Activated CD8-positive, alpha-beta memory T cell treated with anti-CD3 and anti-CD28 coated beads, Interleukin-2, amount 10 ng/mL, durations not matched to agents 7 days and 5 days (primary cell): ENCODE data around the gene CLN6. TPM values are rescaled to one million over a fixed set of nuclear protein-coding genes. Genes with fewer than 3 reads are reported as not detected.
A peak's percentile ranks its signal among the peaks of the same experiment; 100 is the strongest.

ENCODE experiments used
- ATAC-seq: fragments of 150-1000 bp; cut with Tn5 transposase; one replicate; pipeline ENCODE4 v1.10.0; 2021; ENCODE audit warnings: moderate library complexity
- CTCF ChIA-PET: fragments of 350-600 bp; sonication (Branson Sonifier 250); formaldehyde crosslinking; loops from one replicate; lab custom pipeline; 2021; ENCODE audit warnings: antibody characterized with exemption; lab: Charles Lee
- DNase-seq: peaks from one replicate; pipeline ENCODE4 v3.0.0-alpha.2; 2020
- H3K27ac Mint-ChIP-seq: one replicate; pipeline ENCODE4 v1.8.0; 2021; ENCODE audit warnings: mild to moderate bottlenecking, mixed read lengths
- H3K27me3 Mint-ChIP-seq: one replicate; pipeline ENCODE4 v1.8.0; 2021; ENCODE audit warnings: mixed read lengths
- H3K36me3 Mint-ChIP-seq: one replicate; pipeline ENCODE4 v1.8.0; 2021; ENCODE audit warnings: mild to moderate bottlenecking, mixed read lengths
- H3K4me1 Mint-ChIP-seq: one replicate; pipeline ENCODE4 v1.8.0; 2021; ENCODE audit warnings: mixed read lengths
- H3K4me3 Mint-ChIP-seq: one replicate; pipeline ENCODE4 v1.8.0; 2021; ENCODE audit warnings: mild to moderate bottlenecking, moderate library complexity, mixed read lengths
- H3K9me3 Mint-ChIP-seq: one replicate; pipeline ENCODE4 v1.8.0; 2022; ENCODE audit warnings: low read depth, mixed read lengths
- total RNA-seq, 2 experiments: library from RNA; stranded (reverse); gene quantifications; one replicate each; pipeline ENCODE4 v1.2.3, GENCODE V29; 2021

CLN6 gene
- 10 to 100 TPM; 60.2 to 64.6 TPM for total RNA-seq

DNA sequence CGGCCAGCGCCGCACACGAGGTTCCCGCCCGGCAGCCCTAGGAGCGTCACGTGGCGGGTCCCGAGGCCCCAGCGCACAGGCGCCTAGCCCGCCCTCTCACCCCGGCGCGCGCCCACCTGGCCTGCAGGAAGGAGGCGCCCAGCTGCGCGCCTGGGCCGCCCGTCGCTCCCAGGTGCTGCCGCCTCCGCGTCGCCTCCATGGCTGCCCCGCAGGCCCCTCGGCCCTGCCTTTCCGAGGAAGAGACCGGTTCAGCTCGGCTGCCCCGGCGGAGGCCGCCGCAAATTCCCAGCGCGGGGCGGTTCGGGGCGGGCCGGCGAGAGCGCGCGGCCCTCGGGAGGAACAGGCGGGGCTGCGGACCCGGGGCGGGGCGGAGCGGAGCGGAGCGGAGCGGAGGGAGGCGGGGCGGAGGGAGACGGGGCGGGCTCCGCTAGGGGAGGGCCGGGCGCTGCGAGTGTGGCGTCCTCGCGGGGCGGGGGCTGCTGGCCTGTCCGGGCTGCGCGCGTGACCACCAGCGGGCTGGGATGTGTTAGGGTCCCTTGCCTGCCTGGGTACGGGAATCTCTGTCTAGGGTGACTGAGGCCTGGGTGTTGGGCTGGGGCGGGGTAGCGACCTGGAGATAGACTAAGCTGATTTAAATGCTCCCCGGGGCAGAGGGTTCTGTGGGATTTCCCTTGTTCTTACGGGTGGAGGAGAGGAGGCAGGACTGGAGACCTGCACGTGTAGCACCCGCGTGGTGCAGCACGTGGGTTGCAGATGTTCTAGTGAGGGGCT, at the start of gene CLN6:
TSS of gene CLN6 (minus strand) at position 343 of the 771 bp plus-strand sequence. CDS start at position 199, 144 bp downstream.
- no peaks in the 10 kb centered on the region for H3K9me3 Mint-ChIP-seq
- H3K4me3 Mint-ChIP-seq: peak within 1 kb of the TSS; percentile 93
- H3K27ac Mint-ChIP-seq: peak within 1 kb of the TSS; percentile 79
- CTCF ChIA-PET: interaction anchor here (1.1 to 3.3 kb wide), 2 partner anchors 23 to 366 kb away, joined by 3 to 12 read pairs; no protein-coding TSS in a partner anchor
- H3K4me1 Mint-ChIP-seq: peaks cover 39% of the 10 kb centered on the region
- peaks cover 5% of the 10 kb centered on the region for H3K27me3 Mint-ChIP-seq
- H3K36me3 Mint-ChIP-seq: peaks cover 14% of the 10 kb centered on the region
- peak; percentile 88 for ATAC-seq
- DNase-seq: peak; percentile 90

DNA sequence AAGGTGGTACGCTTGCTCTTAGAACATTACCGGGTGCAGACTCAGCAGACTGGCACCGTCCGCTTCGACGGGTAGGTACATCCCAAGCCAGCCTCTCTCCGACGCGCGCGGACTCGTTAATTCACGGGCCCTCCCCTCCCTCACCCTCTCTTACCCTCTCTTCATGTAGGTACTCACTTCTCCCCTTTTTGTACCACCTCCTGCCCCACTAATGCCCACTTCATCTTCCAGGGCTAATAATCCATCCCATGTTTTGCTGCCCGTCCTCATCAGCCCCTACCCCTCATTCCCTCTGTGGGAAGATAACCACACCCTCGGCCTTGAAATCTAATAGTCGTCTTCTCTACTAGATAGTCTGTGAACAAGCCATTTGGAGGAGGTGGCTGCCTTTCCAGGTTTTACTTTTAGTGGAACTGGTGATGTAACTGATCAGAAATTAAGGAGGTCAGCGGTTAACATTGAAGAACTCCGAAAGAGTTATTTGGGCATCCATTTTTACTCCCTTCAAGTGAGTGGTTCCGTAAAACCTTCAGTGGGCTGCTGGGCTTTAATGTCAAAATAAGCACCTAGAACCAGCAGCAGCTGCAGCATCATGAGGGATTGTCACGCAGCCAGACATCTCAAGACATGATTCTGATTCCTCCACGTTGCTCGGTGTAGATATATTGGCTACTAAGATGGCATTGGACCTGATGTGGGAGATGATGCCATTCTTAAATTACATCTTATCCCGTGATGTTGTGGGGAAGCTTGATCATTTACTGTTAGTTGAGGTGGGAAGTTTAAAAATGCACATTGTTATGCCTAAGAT, 49.3 kb upstream of the CLN6 start:
- CTCF ChIA-PET: interaction anchor here (1.9 to 4.1 kb wide), 2 partner anchors 26 to 27 kb away, joined by 6 to 25 read pairs; no protein-coding TSS in a partner anchor
- H3K27me3 Mint-ChIP-seq: no peaks in the 10 kb centered on the region
- H3K9me3 Mint-ChIP-seq: no peaks in the 10 kb centered on the region
- DNase-seq (no peak), ATAC-seq (no peak)
- H3K4me3 Mint-ChIP-seq: peak overlapping the region; percentile 92
- peak overlapping the region; percentile 91 for H3K27ac Mint-ChIP-seq
- H3K36me3 Mint-ChIP-seq: peaks cover 8% of the 10 kb centered on the region
- H3K4me1 Mint-ChIP-seq: peaks cover 48% of the 10 kb centered on the region

DNA sequence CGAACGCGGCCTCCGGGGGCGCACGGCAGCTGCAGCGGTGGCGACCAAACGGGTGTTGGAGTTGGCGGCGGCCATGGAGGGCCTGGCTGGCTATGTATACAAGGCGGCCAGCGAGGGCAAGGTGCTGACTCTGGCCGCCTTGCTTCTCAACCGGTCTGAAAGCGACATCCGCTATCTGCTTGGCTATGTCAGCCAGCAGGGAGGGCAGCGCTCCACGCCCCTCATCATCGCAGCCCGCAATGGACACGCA, 48.7 kb upstream of the CLN6 start:
- Mint-ChIP-seq H3K4me1 (peaks cover 46% of the 10 kb centered on the region), H3K36me3 (peaks cover 7% of the 10 kb centered on the region), H3K27ac (peak overlapping the region; percentile 91), H3K4me3 (peak overlapping the region; percentile 92), H3K27me3 (no peaks in the 10 kb centered on the region), H3K9me3 (no peaks in the 10 kb centered on the region)
- DNase-seq (peak; percentile 84), ATAC-seq (no peak)
- CTCF ChIA-PET: interaction anchor here (1.0 to 4.1 kb wide), 5 partner anchors 12 to 48 kb away, joined by 3 to 25 read pairs (median 3); no protein-coding TSS in a partner anchor

DNA sequence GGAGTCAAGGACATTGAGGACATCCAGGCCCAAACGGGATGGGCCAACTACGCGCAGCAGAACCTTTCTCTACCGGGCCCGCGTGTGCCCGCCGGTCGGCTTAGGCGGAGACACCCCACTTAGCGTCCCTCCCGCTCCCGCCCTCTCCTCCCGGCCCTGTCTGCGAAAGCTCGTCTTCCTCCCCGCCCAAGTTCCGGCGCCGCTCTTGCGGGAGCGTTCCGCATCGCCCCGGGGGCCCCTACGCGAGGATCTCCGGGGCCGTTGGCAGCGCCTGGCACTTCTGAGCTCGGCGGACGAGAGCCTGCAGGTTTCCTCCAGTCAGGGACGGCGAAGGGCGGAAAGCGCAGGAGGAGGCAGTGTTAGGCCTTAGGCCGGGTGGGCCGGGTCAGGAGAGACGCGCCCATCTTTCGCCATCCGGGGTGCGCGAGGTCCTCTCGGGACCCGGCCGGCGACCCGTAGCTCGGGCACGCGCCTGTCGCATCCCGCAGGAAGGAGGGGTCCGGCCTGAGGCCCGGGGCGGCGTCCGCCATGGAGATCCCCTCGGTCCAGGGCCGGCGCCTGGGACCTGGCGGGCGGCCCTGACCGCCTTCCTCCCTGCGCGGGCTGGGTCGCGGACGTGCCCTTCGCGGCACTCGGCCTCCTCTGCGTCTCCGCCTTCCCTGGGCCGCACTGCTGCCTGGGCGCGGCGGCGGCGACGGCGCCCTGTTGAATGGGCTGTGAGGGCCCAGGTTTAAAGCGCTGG, 48.2 kb upstream of the CLN6 start, which contains the start of gene FEM1B:
TSS of gene FEM1B (plus strand) at position 143 of the 742 bp plus-strand sequence. CDS start 673 bp downstream, outside the sequence.
- DNase-seq: peak; percentile 93
- Mint-ChIP-seq H3K27me3 (no peaks in the 10 kb centered on the region), H3K4me1 (peaks cover 46% of the 10 kb centered on the region), H3K27ac (peak within 1 kb of the TSS; percentile 95), H3K9me3 (no peaks in the 10 kb centered on the region), H3K36me3 (peaks cover 7% of the 10 kb centered on the region), H3K4me3 (peak within 1 kb of the TSS; percentile 92)
- CTCF ChIA-PET: interaction anchor here (1.0 to 4.1 kb wide), 7 partner anchors 13 to 49 kb away, joined by 3 to 25 read pairs (median 4); no protein-coding TSS in a partner anchor
- peak; percentile 85 for ATAC-seq

DNA sequence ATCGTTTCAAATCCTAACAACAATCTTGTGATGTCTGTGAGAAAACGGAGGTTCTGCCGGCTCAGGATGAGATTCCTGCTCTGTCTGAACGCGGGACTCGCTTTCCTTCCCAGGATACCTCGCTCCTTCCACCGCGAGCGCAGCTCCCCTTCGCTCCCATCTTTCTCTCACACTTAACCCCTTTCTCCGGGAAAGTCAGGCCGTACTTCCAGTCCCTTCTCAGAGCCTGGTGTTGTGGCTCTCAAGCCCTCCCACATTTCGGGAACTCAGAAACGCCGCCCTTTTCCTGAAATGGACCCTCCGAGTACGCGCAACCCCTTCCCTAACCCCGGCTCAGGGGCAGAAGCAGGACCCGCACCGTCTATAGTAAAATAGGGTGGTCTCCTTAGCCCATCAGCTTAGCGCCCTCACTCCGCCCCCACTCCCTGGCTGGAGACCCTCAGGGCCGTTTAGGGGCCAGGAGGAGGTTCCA, 47.6 kb upstream of the CLN6 start:
- CTCF ChIA-PET: interaction anchor here (0.6 to 4.1 kb wide), 10 partner anchors 13 to 49 kb away, joined by 3 to 25 read pairs (median 4); no protein-coding TSS in a partner anchor
- ATAC-seq (peak; percentile 16), DNase-seq (no peak)
- Mint-ChIP-seq H3K27ac (peak overlapping the region; percentile 95), H3K36me3 (peaks cover 7% of the 10 kb centered on the region), H3K9me3 (no peaks in the 10 kb centered on the region), H3K4me1 (peaks cover 42% of the 10 kb centered on the region), H3K4me3 (peak overlapping the region; percentile 92), H3K27me3 (no peaks in the 10 kb centered on the region)

DNA sequence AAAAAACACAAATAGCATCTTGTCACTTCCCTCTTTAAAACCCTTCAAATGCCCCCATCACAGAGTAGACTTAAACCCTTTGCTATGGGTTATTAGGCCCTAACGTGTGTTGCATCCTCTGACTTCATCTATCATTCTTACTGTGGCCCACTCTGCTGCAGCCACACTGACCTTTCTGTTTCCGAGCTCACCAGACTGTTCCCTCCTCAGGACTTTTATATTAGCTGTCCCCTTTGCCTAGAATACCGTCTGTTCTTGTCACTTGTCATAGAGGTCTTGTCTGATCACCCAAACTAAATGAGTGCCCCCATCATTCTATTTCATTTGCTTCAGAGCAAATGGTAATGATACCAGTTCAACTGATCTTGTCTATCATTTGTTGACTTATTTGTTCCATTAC, 47.1 kb upstream of the CLN6 start:
- Mint-ChIP-seq H3K9me3 (no peaks in the 10 kb centered on the region), H3K27ac (peak overlapping the region; percentile 95), H3K4me3 (peak overlapping the region; percentile 92), H3K36me3 (peaks cover 7% of the 10 kb centered on the region), H3K4me1 (peaks cover 37% of the 10 kb centered on the region), H3K27me3 (no peaks in the 10 kb centered on the region)
- ATAC-seq (no peak), DNase-seq (no peak)
- CTCF ChIA-PET: interaction anchor here (0.6 to 4.1 kb wide), 6 partner anchors 12 to 32 kb away, joined by 3 to 25 read pairs (median 4); no protein-coding TSS in a partner anchor

DNA sequence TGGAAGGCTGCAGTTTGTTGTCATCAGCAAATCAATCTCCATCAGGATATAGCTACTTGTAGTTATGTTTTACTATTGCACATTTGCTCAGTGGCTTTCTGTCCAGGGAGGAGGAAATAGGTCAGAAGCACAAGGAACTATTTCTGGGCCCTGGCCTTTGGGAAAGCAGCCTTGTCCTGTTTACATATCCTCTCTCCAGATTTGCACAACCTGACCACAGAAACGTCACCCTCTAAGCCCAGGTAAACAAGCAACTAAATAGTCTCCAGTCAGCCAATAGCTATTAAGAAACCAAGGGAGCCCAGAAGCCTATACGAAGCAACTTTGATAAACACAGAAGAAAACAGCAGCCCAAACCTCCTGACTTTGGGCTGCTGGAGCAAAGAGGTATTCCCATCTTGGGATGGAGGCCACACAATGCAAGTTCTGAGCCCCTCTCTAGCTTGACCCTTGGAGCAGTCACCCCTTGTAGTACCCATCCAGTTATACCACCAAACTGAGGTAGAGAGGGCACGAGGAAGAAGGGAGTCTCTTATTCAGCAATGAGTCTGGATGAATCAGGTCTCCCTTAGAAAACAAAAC, 45.7 kb upstream of the CLN6 start:
- Mint-ChIP-seq H3K4me3 (no peak overlapping the region), H3K27me3 (no peaks in the 10 kb centered on the region), H3K4me1 (peaks cover 24% of the 10 kb centered on the region), H3K9me3 (no peaks in the 10 kb centered on the region), H3K36me3 (peaks cover 4% of the 10 kb centered on the region), H3K27ac (no peak overlapping the region)
- DNase-seq: no peak
- no peak for ATAC-seq
- CTCF ChIA-PET: interaction anchor here (1.7 kb wide), 1 partner anchor 31 kb away, joined by 5 read pairs; no protein-coding TSS in a partner anchor

DNA sequence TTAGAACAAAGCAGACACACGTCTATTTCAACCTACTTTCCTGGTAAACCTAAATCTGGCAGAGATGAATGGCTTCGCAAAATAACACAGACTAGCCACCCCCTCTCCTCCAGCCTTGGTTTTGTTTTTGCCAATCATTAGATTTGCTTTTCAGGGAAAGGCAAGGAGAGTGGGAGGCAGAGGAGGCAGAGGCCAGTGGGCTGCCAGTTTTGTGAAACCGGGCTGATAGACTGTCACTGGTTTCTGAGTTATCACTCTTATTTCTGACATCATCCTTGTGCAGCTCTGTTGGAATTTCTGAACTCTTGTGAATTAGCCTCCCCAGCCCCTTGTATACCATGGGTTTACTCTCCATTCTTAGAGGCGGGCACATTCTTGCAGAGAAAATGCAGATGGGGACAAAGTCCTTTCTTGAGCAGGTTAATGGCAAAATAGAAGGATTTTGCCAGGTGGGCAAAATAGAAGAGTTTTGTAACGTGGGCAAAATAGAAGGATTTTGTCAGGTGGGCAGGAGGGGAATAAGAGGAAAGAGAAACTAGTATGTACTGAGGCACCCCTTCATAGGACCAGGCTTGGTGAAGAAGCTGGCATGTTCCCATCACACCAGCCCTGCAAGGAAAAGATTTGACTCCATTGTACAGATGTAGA, 44.8 kb upstream of the CLN6 start:
- Mint-ChIP-seq H3K9me3 (no peaks in the 10 kb centered on the region), H3K4me3 (no peak overlapping the region), H3K27ac (no peak overlapping the region), H3K36me3 (no peaks in the 10 kb centered on the region), H3K27me3 (no peaks in the 10 kb centered on the region), H3K4me1 (peaks cover 15% of the 10 kb centered on the region)
- ATAC-seq (no peak), DNase-seq (no peak)
- CTCF ChIA-PET: interaction anchor here (1.7 kb wide), 1 partner anchor 32 kb away, joined by 5 read pairs; no protein-coding TSS in a partner anchor

DNA sequence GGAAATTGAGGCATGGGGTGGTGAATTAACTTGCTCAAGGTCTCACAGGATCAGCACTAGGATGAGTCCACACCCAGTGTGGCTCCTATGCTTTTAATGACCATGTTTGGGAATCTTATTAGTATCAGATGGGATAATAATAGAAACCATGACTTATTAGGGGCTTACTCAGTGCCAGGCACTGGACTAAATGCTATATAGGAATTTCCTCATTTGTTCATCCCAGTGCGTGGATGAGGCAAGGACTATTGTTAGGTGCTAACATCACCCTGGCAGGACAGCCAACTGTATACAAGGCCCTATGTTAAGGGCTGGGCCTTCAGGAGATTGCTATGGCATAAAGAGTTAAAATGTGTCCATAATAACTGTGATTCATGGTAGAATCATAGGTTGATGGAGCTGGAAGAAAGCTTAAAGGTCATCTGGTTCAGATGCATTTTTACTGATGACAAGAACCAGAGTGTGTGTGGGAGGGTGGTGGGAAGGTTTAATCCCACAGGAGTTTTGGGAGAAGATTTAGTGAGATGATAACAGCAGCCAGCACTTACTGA, 43.3 kb upstream of the CLN6 start:
- no peak for ATAC-seq
- Mint-ChIP-seq H3K4me3 (no peak overlapping the region), H3K27ac (no peak overlapping the region)

DNA sequence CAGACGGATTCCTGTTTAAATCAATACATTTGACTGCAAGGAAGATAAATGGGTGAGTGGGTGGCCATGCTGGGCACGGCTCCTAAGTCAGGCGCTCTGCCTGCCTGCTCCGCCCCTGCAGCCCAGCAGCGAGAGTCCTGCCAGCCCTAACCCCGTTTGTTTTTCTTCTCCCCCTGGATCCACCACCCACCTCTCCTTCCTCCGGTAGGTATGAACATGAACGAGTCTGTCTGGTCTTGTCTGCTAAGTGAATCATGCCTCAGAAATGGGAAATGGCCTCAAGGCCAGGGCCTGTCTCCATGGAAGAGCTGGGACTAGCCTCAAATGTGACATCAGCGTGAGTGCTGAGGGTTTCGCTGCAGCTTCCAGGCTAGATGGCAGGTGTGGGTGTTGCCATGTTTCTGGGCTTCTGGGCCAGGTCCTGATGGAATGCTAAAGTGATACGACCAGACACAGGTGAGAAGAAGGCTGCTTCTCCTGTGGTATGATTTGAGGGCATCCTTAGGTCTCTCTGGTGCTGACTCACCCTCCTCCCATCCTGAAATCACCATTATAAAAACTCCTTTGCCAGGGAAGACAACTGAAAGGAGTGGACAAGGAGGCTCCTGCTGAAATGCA, 42.4 kb upstream of the CLN6 start:
- CTCF ChIA-PET: interaction anchor here (1.2 kb wide), 1 partner anchor 19 kb away, joined by 3 read pairs; no protein-coding TSS in a partner anchor
- H3K36me3 Mint-ChIP-seq: no peaks in the 10 kb centered on the region
- ATAC-seq (no peak), DNase-seq (no peak)
- no peak overlapping the region for H3K27ac Mint-ChIP-seq
- H3K4me1 Mint-ChIP-seq: peaks cover 8% of the 10 kb centered on the region
- no peaks in the 10 kb centered on the region for H3K9me3 Mint-ChIP-seq
- no peak overlapping the region for H3K4me3 Mint-ChIP-seq
- peaks cover 14% of the 10 kb centered on the region for H3K27me3 Mint-ChIP-seq

More for the DNA sequence above, 43.3 kb upstream of the CLN6 start:
- no peak for DNase-seq
- Mint-ChIP-seq H3K9me3 (no peaks in the 10 kb centered on the region), H3K27me3 (peaks cover 10% of the 10 kb centered on the region), H3K36me3 (no peaks in the 10 kb centered on the region), H3K4me1 (peaks cover 10% of the 10 kb centered on the region)
- CTCF ChIA-PET: interaction anchor here (1.2 kb wide), 1 partner anchor 20 kb away, joined by 3 read pairs; no protein-coding TSS in a partner anchor

DNA sequence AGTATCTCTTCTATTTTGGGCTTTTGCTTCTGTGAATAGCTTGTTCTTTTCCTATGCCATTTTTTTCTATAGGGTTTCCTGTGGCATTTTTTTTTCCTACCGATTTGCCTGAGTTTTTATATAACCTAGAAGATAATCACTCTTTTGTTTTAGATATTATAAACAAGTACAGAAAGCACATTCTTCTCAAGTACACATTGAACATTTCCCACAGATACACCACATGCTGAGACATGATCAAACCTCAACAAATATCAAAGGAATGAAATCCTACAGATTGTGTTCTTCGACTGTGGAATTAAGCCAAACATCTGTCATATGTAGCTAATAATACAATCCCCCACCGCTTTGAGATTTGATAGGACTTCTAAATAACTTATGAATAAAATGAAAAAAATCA, 38.9 kb upstream of the CLN6 start:
- DNase-seq (no peak), ATAC-seq (no peak)
- Mint-ChIP-seq H3K36me3 (no peaks in the 10 kb centered on the region), H3K4me3 (no peak overlapping the region), H3K27me3 (peaks cover 35% of the 10 kb centered on the region), H3K4me1 (no peaks in the 10 kb centered on the region), H3K27ac (no peak overlapping the region), H3K9me3 (no peaks in the 10 kb centered on the region)
- CTCF ChIA-PET: interaction anchor here (0.6 to 0.9 kb wide), 2 partner anchors 8 to 15 kb away, joined by 3 to 4 read pairs; no protein-coding TSS in a partner anchor
